DMS79 (cell line): ENCODE measurements around the gene CAV1.

ENCODE experiments used
- DNase-seq: peaks from one replicate; lab custom pipeline; 2025; lab: John Stamatoyannopoulos, UW

Gene CAV1

DNA sequence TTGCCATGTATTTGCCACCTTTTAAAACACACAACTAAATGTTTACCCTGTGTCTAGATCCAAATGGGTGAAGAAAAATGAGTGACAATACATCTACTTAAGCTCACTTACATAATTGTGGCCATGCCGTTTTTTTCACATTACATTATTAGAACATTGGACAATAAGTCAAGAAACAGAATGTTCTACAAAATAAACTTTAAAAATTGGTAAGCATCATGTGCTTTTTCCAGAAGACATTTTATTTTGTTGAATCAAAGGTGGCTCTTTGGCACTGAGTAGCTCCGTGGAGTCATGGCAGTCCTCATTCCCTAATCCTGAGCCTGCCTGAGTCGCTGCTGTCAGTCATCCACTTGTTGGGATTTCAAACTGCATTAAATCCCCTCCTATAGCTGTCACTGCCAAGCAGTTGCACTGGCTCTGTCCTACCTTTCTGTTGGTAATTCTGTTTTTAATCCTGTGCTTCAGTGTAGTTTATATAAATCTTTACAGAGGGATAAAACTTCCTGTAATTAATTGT is 32.3 kb downstream of the CAV1 start:
- no peak for DNase-seq

DNA sequence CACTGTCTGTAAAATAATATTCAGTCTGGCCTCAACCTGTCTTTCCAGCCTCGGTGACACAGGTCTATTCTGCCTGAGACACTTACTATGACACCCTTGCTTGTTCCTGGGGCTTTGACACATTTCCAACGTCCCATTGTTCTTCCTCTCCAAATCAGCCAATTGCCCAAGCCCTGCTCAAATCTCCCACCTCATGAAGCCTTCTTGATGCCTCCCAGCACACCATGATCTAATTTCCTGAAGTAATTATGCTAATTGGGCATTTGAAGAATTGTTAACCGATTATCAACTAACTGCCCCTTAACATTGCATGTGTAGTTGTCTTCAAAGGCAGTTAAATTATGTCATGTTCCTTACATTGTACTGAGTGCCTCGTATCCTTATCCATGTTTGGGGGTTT is 33.1 kb downstream of the CAV1 start:
- no peak for DNase-seq

DNA sequence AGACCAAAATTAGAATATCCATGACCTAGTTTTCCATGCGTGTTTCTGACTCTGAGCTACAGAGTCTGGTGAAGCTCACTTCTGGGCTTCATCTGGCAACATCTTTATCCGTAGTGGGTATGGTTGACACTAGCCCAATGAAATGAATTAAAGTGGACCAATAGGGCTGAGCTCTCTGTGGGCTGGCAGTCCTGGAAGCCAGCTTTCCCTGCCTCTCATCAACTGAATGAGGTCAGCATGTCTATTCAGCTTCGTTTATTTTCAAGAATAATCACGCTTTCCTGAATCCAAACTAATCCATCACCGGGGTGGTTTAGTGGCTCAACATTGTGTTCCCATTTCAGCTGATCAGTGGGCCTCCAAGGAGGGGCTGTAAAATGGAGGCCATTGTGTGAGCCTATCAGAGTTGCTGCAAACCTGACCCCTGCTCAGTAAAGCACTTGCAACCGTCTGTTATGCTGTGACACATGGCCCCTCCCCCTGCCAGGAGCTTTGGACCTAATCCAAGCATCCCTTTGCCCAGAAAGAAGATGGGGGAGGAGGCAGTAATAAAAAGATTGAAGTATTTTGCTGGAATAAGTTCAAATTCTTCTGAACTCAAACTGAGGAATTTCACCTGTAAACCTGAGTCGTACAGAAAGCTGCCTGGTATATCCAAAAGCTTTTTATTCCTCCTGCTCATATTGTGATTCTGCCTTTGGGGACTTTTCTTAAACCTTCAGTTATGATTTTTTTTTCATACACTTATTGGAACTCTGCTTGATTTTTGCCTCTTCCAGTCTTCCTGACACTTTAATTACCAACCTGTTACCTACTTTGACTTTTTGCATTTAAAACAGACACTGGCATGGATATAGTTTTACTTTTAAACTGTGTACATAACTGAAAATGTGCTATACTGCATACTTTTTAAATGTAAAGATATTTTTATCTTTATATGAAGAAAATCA is 35.5 kb downstream of the CAV1 start:
- DNase-seq = no peak

DNA sequence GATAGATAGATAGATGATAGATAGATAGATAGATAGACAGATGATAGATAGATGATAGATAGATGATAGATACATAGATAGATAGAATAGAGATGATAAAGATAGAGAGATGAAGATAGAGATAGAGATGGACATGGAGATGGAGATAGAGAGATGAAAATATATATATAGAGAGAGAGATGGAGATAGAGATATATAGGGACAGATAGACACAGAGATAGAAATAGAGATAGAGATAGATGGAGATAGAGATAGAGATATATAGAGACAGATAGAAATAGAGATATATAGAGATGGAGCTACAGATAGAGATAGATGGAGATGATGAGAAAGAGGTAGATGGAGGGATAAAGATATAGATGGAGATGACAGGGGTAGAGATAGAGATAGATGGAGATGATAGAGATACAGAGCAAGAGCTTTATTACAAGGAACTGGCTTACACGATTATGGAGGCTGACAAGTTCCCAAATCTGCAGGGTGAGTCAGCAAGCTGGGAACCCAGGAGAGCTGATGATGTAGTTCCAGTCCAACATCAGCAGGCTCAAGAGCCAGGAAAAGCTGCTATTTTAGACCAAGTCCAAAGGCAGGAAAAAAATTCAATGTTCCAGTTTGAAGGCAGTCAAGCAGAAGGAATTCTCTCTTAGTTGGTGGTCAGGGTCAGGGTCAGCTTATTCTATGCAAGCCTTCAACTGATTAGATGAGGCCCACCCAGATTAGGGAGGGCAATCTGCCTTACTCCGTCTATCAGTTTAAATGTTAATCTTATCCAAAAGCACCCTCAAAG is 37.1 kb downstream of the CAV1 start:
- DNase-seq = no peak

DNA sequence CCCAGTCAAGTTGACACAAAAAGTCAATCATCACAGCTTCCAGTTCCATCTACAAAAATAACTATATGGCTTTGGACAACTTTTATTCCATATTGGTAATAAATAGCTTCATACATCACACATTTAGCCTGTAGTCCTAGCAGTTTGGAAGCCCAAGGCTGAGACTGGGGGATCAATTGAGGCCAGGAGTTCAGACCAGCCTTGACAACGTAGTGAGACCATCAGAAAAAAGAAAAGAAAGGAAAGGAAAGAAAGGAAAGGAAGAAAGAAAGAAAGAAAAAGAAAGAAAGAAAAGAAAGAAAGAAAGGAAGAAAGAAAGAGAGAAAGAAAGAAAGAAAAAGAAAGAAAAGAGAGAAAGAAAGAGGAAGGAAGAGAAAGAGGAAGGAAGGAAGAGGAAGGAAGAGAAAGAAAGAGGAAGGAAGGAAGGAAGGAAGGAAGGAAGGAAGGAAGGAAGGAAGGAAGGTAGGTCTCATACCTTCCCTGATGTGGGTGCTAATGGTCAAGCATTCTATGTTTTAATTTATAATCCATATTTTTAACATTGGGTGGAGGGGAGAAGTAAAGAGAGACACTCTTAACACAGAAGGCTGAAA is 37.8 kb downstream of the CAV1 start:
- no peak for DNase-seq

DNA sequence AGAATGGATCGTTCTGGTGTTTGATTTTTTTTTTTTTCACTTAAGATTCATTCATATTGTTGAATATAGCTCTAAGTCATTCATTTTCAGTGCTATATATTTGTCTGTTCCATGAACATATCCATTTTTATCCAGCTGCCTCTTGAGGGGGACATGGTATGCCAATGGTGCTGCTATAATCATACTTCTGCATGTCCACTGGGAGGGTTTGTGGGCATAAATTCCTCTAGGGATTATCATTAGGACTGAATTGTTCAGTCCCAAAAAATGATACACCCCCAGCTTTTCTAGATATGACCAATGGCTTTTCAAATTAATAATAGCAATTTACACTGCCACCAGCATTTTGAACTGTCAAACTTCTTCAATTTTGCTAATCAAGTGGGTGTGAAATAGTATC is 41.1 kb downstream of the CAV1 start:
- no peak for DNase-seq

DNA sequence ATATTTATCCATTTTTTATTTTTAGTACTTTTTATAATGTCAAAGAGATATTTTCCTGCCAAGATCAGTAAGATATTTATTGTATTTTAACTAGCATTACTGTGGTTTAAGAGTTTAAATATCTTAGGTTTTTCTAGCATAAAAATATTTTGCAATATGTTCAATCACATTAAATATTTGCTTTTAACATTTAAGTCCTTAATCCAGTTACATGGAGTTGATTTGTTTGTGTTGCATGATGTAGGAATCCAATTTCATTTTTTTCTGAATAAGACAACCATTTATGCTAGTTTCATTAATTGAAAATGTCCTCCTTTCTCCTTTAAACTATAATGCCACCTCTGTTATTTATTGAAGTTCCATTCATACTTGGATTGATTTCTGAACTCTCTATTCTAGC is 41.8 kb downstream of the CAV1 start:
- DNase-seq = no peak

DNA sequence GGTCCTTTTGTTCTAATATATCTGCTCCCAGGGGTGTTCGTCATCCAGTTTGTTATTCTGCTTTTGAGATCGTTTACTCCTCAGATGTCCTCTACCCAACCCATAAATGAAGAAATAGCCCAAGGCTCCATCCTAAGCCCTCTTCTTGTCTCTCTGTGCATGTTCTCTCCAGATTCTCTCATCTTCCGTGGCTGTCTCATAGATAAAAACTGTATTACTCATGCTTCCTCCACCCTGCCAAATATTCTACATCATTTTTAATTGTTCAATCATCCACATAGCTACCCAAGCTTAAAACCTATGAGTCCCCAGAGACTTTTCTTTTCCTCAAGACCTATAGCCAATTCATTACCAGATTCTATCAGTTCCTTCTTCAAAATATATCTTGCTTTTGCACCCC is 44.9 kb downstream of the CAV1 start:
- no peak for DNase-seq

DNA sequence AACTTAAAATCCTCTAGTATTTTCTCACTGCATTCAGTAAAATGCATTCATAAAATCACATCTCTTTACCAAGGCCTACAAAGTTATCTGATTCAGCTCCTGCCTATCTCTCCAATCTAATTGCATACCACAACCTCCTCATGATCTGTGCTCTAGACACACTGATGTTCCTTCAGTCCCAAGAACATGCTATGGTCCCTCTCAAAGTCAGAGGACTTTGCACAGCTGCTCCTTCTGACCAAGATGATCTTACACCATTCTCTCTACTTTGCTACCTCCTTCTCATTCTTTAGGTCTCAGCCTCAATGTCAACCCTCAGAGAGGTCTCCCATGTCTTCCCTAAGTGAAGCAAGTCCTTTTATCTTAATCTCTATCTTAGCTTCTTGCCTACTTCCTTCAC is 45.5 kb downstream of the CAV1 start:
- DNase-seq = no peak

DNA sequence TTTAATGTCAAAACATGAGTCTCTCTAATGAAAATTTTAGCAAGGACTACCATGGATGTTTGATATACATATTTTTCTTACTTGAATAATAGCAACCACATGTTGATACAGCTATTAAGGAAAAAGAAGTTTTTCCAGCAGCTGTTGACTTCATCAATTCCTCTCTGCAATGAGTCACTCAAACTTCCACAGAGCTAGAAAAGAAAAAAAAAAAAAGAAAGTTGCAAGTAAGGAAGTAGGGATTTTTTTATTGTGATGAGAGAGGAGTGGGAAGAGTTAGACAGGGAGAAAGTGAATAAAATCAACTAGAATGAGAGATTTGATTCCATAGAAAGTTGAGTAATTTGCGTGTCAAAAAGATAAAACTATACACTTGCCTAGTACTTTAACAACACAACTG is 46.2 kb downstream of the CAV1 start:
- no peak for DNase-seq

DNA sequence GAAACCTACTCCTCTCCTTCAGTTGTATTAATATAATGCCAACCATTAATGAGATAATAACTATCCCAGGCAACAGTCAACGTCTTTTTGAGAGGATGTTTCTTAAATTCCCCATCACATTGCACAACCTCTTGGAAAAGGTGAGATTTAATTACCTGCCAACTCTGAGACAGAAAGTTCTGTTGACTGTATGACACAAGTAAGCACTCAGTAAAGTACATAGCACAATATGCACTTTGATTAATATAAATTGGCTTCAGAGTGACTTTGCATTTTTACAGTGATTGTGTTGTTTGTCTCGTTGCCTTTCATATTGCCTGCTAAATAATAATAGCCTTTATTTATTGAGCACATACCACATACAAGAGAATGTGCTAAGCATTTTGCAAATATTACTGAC is 46.7 kb downstream of the CAV1 start:
- DNase-seq = no peak

DNA sequence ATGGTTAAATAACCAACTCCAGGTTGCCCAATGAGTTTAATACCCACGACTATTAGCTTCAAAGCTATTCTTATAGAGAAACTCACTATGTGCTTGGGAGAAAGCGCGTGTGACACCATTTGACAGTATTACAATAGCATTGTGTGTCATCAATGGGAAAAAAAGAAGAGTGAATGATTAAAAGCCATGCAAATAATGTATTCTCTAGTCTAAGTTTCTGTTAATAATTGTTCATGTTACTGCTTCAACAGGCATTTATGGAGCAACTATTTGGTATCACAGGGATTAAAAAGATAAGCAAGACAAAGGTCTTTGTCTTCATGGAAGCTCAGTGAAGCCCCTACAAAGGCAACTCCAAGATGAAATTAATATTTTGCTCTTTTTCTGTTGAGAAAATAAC is 47.2 kb downstream of the CAV1 start:
- DNase-seq = no peak

DNA sequence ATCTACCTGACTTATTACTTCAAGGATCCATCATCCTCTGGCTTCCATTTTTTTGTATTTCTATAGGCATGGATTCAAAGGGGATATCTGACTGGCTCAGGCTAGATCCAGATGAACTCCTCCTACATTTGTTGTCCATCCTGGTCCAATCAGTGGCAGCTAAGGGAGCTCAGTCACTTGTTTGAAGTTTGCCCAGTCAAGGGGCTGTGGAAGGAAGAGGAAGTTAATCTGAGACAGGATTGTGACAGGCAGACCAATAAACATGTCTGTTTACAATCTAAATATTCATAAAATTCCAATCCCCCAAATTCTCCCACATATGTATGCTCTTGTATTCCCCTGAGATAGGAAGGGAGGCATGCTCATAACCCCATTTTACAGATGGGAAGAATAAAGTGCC is 48.7 kb downstream of the CAV1 start:
- DNase-seq = no peak

DNA sequence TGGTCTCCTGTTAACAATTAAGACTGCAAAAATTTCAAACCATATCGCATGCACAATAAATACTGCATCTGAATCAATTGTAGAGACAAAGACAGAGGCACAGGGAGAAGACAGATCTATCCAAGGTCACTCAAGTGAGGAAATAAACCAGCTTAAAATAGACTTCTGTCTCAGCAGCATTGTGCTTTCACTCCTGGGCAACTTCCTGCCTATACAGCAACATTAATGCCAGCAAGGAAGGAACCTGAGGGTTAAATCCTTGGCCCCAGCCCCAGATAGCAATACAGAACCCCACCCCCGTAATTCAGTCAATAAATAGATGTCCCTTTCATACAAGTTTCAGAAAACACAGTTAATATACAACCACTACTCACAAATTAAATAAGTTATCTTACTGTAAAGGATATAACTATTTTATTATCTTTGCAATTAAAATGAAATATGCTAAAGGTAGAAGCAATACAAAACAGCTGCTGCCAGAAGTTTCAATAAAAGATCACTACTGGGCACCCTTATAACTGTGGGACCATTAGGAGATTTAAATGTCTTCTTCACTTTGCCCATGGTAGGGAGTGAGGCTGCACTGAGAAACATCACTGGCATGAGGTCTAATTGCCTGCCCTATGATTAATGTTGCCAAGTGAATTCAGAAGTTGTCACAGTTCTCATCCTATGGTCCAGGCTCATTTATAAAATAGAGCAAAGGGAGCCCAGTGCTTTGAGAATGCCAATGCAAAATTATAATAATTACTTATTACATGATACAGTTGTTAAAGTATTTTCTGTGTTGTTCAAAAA is 49.4 kb downstream of the CAV1 start:
- DNase-seq = no peak

DNA sequence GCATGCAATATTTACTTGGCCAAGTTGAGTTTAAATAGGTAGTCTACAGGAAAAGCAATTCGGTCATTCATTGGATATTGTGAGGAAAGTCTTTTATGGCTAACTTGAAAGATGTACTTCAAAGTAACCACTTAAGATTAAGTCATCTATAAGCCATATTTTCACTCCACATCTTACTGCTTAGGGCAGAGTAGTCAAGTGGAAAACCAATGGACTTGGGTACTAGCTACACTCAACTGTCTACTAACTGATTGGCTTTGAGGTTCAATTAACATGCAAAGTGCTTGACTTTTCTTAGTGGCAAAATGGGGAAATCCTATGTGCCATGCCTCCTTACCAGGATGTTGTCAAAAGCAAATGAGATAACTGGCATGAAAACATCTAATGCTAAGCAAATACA is 51.0 kb downstream of the CAV1 start:
- no peak for DNase-seq

DNA sequence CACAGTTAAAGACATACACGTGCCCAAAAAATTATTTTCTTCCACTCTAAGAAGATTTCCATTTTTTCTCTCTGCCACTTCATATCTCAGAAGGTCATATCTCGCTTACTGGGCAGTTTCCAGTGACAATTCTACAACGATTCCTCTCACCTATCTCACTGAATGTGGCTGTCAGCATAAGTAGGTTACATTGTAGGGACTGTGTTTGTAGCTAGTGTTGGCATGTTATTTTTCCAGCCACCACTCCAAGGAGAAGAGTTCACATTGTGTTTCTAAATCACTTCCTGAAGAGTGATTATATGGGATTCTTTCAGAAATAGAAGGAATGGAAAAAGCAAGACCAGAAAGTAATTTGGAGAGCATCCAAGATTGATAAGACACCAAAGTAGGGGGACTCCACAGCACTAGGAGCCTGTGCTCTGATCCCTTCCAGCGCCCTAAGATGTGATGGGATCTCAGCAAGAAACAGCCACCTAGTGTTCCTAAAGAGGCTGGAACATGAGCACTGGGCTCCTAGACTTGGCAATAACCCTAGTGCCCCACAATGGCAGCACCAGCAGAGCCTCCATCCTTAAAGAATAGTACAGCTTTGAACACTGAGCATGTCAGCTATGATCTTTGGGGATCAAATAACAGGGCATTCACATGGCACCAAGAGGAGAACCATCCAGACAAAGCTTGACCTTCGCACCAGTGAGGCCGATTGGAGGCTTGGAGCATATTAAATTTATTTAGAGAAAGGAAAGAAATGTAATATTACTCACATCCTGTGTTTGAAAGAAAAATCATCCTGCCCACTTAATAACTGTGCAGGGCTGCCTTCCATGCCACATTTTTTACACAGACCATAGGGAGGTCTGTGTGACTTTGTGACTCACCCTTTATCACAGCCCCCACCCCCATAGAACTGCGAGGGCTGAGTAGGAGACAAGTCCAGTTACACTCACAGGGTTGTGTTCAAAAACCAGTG is 51.8 kb downstream of the CAV1 start:
- DNase-seq = no peak

DNA sequence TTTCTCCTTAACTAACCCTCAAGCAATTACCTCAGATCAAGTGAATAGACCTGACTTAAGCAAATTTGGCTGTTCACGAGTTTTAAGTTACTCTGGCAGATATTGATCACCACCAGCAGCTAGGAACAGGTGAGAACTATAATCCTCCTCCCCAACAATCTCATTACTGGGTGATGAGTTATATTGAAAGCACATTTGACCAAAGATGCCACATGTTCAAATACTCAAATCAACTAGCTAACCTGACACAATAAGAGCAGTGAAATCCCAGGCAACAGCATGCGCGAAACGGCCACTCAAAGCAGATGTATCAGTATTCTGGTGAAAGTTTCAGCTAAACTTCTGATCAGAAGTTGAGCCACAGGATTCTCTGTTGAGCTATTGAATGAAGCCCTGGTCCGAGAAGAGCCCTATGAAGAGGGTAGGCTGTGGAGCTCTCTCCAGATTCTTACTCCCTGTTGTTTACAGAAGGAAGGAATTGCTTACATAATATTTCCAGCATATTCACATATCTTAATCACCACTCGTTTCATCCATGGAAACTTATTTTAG is 52.6 kb downstream of the CAV1 start:
- no peak for DNase-seq

DNA sequence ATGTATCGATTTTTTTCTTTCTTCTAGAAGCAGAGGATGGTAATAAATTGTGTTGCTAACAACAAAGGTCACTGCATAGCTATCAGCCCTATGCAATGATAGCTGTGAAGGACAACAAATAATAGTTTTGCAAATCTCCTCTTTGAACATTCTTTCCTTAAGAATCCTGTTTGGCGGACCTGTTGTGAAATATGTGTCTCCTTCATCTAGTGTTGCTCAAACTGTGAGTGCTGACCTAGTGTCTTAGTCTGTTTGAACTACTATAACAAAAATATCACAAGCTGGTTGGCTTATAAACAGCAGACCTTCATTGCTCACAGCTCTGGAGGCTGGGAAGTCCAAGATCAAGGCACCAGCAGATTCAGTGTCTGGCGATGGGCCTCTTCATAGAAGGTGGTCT is 53.7 kb downstream of the CAV1 start:
- no peak for DNase-seq

DNA sequence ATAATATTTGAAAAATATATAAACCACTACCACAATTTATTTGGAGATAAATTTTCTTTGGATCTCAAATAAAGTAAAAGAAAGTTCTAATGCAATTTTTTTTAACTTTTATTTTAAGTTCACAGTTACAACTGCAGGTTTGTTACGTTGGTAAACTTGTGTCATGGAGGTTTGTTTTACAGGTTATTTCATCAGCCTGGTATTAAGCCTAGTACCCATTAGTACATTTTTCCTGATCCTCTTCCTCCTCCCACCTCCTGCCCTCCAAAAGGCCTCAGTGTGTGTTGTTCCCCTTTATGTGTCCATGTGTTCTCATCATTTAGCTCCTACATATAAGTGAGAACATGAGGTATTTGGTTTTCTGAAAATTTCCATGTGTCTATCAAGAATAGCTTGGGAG is 54.5 kb downstream of the CAV1 start:
- no peak for DNase-seq

DNA sequence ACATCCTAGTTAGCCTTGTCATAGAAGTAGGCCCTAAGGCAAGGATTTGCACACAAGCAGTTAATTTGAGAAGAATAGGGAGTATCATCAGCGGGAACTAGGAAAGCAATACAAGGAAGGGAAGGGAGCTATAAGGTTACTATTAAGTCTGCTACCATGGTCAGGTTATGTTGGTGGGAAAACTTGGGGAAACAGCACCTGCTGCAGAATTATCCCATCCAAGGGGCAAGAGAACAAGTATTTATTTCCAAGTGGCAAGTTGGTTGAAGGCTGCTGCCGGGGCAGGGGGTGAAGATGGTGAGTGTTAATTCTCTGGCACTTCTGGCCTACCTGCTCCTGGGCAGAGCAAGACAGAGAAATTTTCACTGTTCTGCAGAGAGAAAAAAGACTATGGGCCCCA is 55.0 kb downstream of the CAV1 start:
- no peak for DNase-seq
